AG04450 (cell line): ENCODE measurements around the gene BNC1. TPM values are rescaled to one million over a fixed set of nuclear protein-coding genes. Genes with fewer than 3 reads are reported as not detected.

Experiments used
- CTCF ChIA-PET: fragments of 300-600, 350-600 bp; formaldehyde crosslinking; extraction: SDS; loops from one replicate; lab custom pipeline; 2022; ENCODE audit warnings: antibody characterized with exemption, inconsistent platforms; lab: Charles Lee
- POLR2A ChIA-PET: fragments of 350-600 bp; formaldehyde crosslinking; extraction: SDS; loops from one replicate; lab custom pipeline; 2021; ENCODE audit warnings: antibody characterized with exemption, inconsistent platforms; lab: Yijun Ruan, JAX
- DNase-seq: peaks from one replicate; pipeline ENCODE4 v3.0.0-alpha.2; 2011; ENCODE audit warnings: low read depth, low spot score
- H3K27ac ChIP-seq: one replicate; pipeline ENCODE4 v1.5.1; 2012; ENCODE audit warnings: low read depth, low read length, control low read depth
- H3K27me3 ChIP-seq: one replicate; pipeline ENCODE4 v1.6.0; 2012; ENCODE audit warnings: low read length; ENCODE audit not compliant: control insufficient read depth, insufficient read depth
- H3K4me3 ChIP-seq: 2 replicates; pipeline ENCODE4 v1.5.1; 2011; ENCODE audit warnings: mild to moderate bottlenecking, low read depth, low read length, control low read depth
- H3K9me3 ChIP-seq: 2 replicates; pipeline ENCODE4 v1.5.1; 2012; ENCODE audit warnings: low read length; ENCODE audit not compliant: control insufficient read depth, insufficient read depth
- CTCF ChIP-seq: IDR thresholded peaks from 2 replicates; pipeline ENCODE4 v1.5.1; 2011; ENCODE audit warnings: low read depth, low read length, control low read depth, inconsistent platforms
- polyA plus RNA-seq: library from polyadenylated mRNA; depleted of rRNA; stranded (reverse); fragments of >200 nt; gene quantifications from 2 replicates; pipeline ENCODE4 v1.2.3, GENCODE V29; 2011

BNC1 gene
- polyA plus RNA-seq, 1 experiment = 2.2 TPM

DNA sequence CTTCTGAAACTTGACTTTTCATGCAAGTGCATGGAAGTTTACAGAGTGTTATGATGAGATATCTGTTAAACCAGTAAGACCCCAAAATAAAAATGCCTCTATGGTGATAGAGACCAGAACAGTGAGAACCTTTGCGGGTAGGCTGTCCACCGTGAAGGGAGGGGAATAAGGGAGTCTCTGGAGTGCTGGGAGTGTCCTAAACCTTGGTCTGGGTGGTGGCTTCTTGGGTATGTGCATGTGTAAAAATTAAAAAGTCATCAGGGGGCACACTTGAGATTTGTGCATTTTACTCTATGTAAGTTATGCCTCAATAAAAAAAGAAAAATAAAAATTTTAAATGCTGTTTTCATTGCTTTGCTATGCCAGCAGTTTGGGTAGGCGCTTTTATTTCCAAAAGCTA is 38.2 kb upstream of the BNC1 start:
- no peak for TF ChIP-seq CTCF
- H3K27ac ChIP-seq = no peak overlapping the region
- no peak for DNase-seq
- CTCF ChIA-PET = interaction anchor here (0.6 to 0.9 kb wide), 2 partner anchors 12 to 39 kb away, joined by 3 to 4 read pairs; no protein-coding TSS in a partner anchor
- H3K9me3 ChIP-seq = no peaks in the 10 kb centered on the region
- H3K27me3 ChIP-seq = no peaks in the 10 kb centered on the region
- no peak overlapping the region for H3K4me3 ChIP-seq
- POLR2A ChIA-PET = interaction anchor here (0.6 kb wide), 1 partner anchor 10 kb away, joined by 6 read pairs; no protein-coding TSS in a partner anchor

DNA sequence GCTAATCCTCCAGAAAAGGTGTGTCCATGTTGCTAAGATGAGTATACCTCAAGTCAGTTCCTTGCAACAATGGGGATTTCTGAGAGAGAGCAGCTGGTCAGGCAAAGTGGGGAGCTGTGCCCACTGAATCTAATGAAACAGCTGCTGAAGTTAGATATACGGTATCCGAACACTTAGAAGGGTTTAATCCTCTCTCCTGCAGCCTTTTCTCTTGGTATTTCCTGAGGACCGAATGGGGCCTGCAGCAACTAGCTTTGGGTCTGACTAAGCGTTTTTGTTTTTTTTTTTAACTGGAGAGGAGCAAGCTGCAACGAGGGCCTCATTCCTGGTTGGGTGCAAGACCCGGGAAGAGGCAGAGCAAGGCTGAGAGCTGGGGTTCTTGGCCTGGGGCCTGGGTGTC is 37.6 kb upstream of the BNC1 start:
- CTCF ChIA-PET = interaction anchor here (0.9 to 1.0 kb wide), 2 partner anchors 11 to 74 kb away, joined by 3 to 5 read pairs; no protein-coding TSS in a partner anchor
- POLR2A ChIA-PET = interaction anchor here (0.6 kb wide), 2 partner anchors 9 to 52 kb away, joined by 3 to 6 read pairs; no protein-coding TSS in a partner anchor
- H3K9me3 ChIP-seq = no peaks in the 10 kb centered on the region
- H3K4me3 ChIP-seq = no peak overlapping the region
- TF ChIP-seq CTCF = no peak
- no peak for DNase-seq
- no peaks in the 10 kb centered on the region for H3K27me3 ChIP-seq
- H3K27ac ChIP-seq = no peak overlapping the region

DNA sequence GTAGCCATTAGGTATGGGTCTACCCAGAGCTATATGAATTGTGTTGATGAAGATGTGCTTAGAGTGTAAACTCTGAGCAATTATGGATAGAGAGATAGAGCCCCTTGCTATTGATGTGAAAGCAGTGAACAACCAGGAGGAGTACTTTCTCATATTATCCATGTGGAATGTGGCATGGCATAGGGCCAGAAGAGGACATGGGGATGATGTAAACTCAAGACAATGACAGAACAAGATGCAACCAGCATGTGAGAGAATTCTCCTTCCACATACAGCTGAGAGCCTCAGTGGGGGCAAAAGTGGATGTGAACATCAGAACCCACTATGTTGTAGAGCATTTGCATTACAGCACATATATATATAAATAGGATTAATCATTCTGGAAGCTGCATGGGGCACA is 36.4 kb upstream of the BNC1 start:
- no peak overlapping the region for H3K27ac ChIP-seq
- H3K9me3 ChIP-seq = no peaks in the 10 kb centered on the region
- ChIA-PET POLR2A (no interaction called here), CTCF (no interaction called here)
- H3K27me3 ChIP-seq = no peaks in the 10 kb centered on the region
- no peak for DNase-seq
- TF ChIP-seq CTCF = no peak
- no peak overlapping the region for H3K4me3 ChIP-seq

GRCh38 chr15:83320404-83320803 is 35.9 kb upstream of the BNC1 start:
- no peaks in the 10 kb centered on the region for H3K27me3 ChIP-seq
- DNase-seq = no peak
- no peak for TF ChIP-seq CTCF
- POLR2A ChIA-PET = no interaction called here
- no peaks in the 10 kb centered on the region for H3K9me3 ChIP-seq
- no peak overlapping the region for H3K27ac ChIP-seq
- CTCF ChIA-PET = no interaction called here
- no peak overlapping the region for H3K4me3 ChIP-seq

GRCh38 chr15:83319771-83320170 is 35.3 kb upstream of the BNC1 start:
- no peak for TF ChIP-seq CTCF
- Histone ChIP-seq H3K9me3 (no peaks in the 10 kb centered on the region), H3K27me3 (no peaks in the 10 kb centered on the region), H3K4me3 (no peak overlapping the region), H3K27ac (no peak overlapping the region)
- CTCF ChIA-PET = no interaction called here
- DNase-seq = no peak
- POLR2A ChIA-PET = no interaction called here
